GM19328 (cell line): ENCODE measurements around the gene CEP83.
"Not testable (repeated sequence)": the region's sequence is repeated elsewhere in the genome, so short reads cannot be mapped to it uniquely, and the experiment has no call there.

Experiments used
- ATAC-seq: cut with Tn5 transposase; IDR thresholded peaks from one replicate; pipeline ENCODE4 v1.9.1; 2021; ENCODE audit warnings: mild to moderate bottlenecking, moderate library complexity; ENCODE audit not compliant: unreplicated experiment

CEP83 gene

GRCh38 chr12:94433744-94434143 is 25.9 kb downstream of the CEP83 start:
- ATAC-seq: no peak

- no peak for ATAC-seq
Measured at GRCh38 chr12:94430304-94430703, 29.4 kb downstream of the CEP83 start.

GRCh38 chr12:94429633-94430032 is 30.0 kb downstream of the CEP83 start:
- ATAC-seq: no peak

- ATAC-seq: no peak
Measured at GRCh38 chr12:94429191-94429590, 30.5 kb downstream of the CEP83 start.

GRCh38 chr12:94427501-94428381 is 31.9 kb downstream of the CEP83 start:
- no peak for ATAC-seq

- no peak for ATAC-seq
Measured at GRCh38 chr12:94426049-94426448, 33.6 kb downstream of the CEP83 start.

GRCh38 chr12:94424830-94425229 is 34.8 kb downstream of the CEP83 start:
- ATAC-seq: not testable (repeated sequence)

GRCh38 chr12:94421868-94422740 is 37.6 kb downstream of the CEP83 start:
- no peak for ATAC-seq

- ATAC-seq: no peak
Measured at GRCh38 chr12:94418517-94418916, 41.1 kb downstream of the CEP83 start.

- no peak for ATAC-seq
Measured at GRCh38 chr12:94416613-94417012, 43.1 kb downstream of the CEP83 start.

- ATAC-seq: no peak
Measured at GRCh38 chr12:94415066-94415465, 44.6 kb downstream of the CEP83 start.

GRCh38 chr12:94405413-94406116 is 54.1 kb downstream of the CEP83 start:
- no peak for ATAC-seq

- no peak for ATAC-seq
Measured at GRCh38 chr12:94404854-94405253, 54.8 kb downstream of the CEP83 start.

- no peak for ATAC-seq
Measured at GRCh38 chr12:94401326-94401725, 58.3 kb downstream of the CEP83 start.

- ATAC-seq: not testable (repeated sequence)
Measured at GRCh38 chr12:94398685-94399084, 61.0 kb downstream of the CEP83 start.

GRCh38 chr12:94397401-94397800 is 62.3 kb downstream of the CEP83 start:
- no peak for ATAC-seq

- not testable (repeated sequence) for ATAC-seq
Measured at GRCh38 chr12:94396014-94396413, 63.7 kb downstream of the CEP83 start.

GRCh38 chr12:94390130-94390485 is 69.6 kb downstream of the CEP83 start:
- no peak for ATAC-seq

- ATAC-seq: not testable (repeated sequence)
Measured at GRCh38 chr12:94389482-94390129, 70.1 kb downstream of the CEP83 start.

- no peak for ATAC-seq
Measured at GRCh38 chr12:94386422-94386821, 73.2 kb downstream of the CEP83 start.

GRCh38 chr12:94384030-94384429 is 75.6 kb downstream of the CEP83 start:
- ATAC-seq: no peak
